Measurements from ENCODE around the gene SH3PXD2B. TPM values are rescaled to one million over a fixed set of nuclear protein-coding genes. Genes with fewer than 3 reads are reported as not detected.
"Not testable (repeated sequence)": the region's sequence is repeated elsewhere in the genome, so short reads cannot be mapped to it uniquely, and the experiment has no call there.

Gene SH3PXD2B
- total RNA-seq, 1 donor from 2014 or later: 60.8 TPM

DNA sequence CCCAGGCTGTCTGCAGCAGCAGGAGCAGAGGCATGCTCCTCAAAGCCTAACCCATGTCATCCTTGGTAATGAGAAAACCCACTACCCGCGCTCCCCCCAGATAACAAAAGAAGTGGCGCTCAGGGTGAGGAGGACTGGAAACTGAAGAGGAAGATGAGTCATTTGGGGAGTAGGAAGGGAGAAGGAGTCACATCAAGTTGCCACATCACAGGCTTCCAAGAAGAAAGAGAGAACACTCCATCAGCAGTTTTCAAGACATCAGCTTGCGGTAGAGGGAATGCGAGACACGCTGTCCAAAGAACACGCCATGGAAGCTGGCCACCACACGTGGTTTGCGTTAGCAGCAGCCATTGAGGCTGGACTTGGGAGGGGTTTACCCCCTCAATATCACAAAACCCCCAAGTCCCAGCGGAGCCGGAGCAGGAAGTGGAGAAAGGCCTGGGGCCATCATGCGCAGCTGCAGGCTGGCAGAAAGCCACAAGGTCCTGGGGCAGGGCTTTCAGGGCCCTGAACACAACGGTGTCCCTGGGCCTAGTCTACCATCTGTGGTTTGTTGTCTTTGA, 41.5 kb downstream of the SH3PXD2B start:
- intact Hi-C loops (cut with DNase I): loop anchor here (5.0 kb wide), 1 partner anchor 131 kb away; the partner anchor contains the start of gene UBTD2

DNA sequence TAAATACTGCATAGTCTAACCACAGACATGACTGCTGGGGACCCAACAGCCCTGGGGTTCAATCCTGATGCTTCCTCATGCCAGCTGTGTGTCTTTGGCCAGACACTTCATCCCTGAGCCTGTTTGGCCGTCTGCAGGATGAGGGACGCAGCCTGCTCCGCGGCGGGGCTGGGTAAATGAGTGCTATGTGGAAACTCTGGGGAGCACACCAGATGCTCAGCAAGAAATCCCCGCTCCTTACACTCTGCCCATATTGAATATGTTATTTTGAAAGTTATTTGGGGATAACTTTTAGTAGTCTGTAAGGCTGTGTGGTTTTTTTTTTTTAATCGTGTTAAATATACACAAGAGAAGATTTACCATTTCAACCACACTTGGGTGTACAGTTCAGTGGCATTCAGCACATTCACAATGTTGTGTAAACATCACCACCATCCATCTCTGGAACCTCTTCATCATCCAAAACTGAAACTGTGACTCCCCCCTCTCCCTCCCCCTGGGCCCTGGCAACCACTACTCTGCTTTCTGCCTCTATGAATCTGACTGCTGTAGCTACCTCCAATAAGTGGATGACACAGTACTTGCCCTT, 42.7 kb downstream of the SH3PXD2B start:
- peaks cover 14 to 54% of the 10 kb centered on the region in 2 donors for H3K4me1 ChIP-seq
- TF ChIP-seq, protein P1, sequence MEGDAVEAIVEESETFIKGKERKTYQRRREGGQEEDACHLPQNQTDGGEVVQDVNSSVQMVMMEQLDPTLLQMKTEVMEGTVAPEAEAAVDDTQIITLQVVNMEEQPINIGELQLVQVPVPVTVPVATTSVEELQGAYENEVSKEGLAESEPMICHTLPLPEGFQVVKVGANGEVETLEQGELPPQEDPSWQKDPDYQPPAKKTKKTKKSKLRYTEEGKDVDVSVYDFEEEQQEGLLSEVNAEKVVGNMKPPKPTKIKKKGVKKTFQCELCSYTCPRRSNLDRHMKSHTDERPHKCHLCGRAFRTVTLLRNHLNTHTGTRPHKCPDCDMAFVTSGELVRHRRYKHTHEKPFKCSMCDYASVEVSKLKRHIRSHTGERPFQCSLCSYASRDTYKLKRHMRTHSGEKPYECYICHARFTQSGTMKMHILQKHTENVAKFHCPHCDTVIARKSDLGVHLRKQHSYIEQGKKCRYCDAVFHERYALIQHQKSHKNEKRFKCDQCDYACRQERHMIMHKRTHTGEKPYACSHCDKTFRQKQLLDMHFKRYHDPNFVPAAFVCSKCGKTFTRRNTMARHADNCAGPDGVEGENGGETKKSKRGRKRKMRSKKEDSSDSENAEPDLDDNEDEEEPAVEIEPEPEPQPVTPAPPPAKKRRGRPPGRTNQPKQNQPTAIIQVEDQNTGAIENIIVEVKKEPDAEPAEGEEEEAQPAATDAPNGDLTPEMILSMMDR (IDR thresholded peaks at IDR 0.05): no peak
- intact Hi-C loops (cut with DNase I): loop anchor here (5.0 kb wide), 1 partner anchor 129 kb away; the partner anchor contains the start of gene UBTD2

More for the DNA sequence above, 41.5 kb downstream of the SH3PXD2B start:
- Histone ChIP-seq H3K36me3 (peaks cover 0 to 4% of the 10 kb centered on the region in 2 donors), H3K9me3 (no peaks in the 10 kb centered on the region), H3K4me3 (no peak overlapping the region), H3K4me1 (peaks cover 17 to 49% of the 10 kb centered on the region in 2 donors), H3K27ac (peak overlapping the region; percentile 58 to 67), H3K27me3 (no peaks in the 10 kb centered on the region)
- TF ChIP-seq, protein P1 (IDR thresholded peaks at IDR 0.05): no peak
- peak; percentile 57 to 88 for DNase-seq (ENCODE audit: low spot score in 2 of 2)

DNA sequence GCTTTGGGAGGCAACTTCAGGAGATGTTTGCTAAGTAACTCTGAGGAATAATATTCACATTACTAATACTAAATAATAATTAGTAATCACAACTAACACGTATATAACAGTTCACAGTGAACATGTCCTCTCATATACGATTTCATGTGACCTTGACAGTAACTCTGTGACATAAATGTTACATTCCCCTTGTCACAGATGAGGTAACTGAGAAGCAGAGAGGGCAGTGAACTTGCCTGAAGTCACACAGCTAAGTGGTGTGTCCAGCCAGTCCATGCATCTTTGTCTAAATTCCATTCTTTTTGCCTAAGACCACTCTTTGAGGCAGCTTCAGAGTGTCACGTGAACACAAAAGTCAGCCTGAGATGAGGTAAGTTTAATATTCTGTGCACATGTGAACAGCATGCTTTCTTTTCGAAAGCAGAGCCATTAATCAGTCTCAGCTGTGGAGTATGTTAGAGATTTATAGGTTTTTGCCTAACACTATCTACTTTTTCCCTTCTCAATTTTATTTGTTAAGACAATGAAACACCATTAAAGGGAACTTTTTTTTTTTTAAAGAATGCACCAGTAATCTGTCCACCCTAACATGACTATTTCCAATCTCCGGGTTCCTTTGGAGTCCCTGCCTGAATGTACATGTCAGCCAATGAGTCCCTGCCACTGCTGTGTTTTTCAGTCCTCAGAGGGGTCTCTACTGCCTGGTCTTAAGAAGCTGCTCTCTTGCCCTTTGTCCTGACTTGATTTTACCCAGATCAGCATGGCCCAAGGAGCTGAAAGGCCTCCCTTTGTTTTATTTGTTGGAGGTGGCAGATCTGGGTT, 43.5 kb downstream of the SH3PXD2B start:
- no peak overlapping the region for H3K27ac ChIP-seq

More for the DNA sequence above, 42.7 kb downstream of the SH3PXD2B start:
- Histone ChIP-seq H3K27ac (peak overlapping the region; percentile 51 to 55), H3K9me3 (no peaks in the 10 kb centered on the region), H3K4me3 (no peak overlapping the region), H3K36me3 (peaks cover 0 to 4% of the 10 kb centered on the region in 2 donors), H3K27me3 (no peaks in the 10 kb centered on the region)
- DNase-seq (ENCODE audit: low spot score in 2 of 2): no peak

DNA sequence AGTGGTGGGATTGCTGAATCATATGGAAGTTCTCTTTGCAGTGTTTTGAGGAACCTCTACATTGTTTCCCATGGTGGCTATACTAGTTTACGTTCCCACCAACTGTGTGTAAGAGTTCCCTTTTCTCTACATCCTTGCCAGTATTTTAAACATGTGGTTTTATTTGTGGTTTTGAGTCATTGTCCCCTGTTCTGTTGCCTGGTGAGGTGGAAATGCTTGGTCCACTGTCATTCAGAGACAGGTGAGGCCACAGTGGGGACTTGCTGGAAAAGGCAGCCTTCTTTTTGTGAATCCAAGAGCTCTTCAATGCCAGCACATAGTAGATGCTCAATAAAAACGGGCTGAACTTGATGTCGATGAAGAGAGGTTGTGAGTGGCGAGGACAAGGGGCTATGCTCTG, 44.2 kb downstream of the SH3PXD2B start:
- DNase-seq (ENCODE audit: low spot score in 2 of 2): no peak
- H3K4me1 ChIP-seq: peaks cover 14 to 48% of the 10 kb centered on the region in 2 donors
- no peaks in the 10 kb centered on the region for H3K27me3 ChIP-seq
- peaks cover 0 to 5% of the 10 kb centered on the region in 2 donors for H3K36me3 ChIP-seq
- no peak overlapping the region for H3K27ac ChIP-seq
- no peaks in the 10 kb centered on the region for H3K9me3 ChIP-seq
- intact Hi-C loops (cut with DNase I): loop anchor here (5.0 kb wide), 1 partner anchor 128 kb away; the partner anchor contains the start of gene UBTD2
- TF ChIP-seq, protein P1 (IDR thresholded peaks at IDR 0.05): no peak
- H3K4me3 ChIP-seq: no peak overlapping the region

More for the DNA sequence above, 43.5 kb downstream of the SH3PXD2B start:
- Histone ChIP-seq H3K36me3 (peaks cover 0 to 3% of the 10 kb centered on the region in 2 donors), H3K4me1 (peaks cover 14 to 54% of the 10 kb centered on the region in 2 donors), H3K9me3 (no peaks in the 10 kb centered on the region), H3K27me3 (no peaks in the 10 kb centered on the region), H3K4me3 (no peak overlapping the region)
- TF ChIP-seq, protein P1 (IDR thresholded peaks at IDR 0.05): no peak
- intact Hi-C loops (cut with DNase I): loop anchor here (5.0 kb wide), 1 partner anchor 129 kb away; the partner anchor contains the start of gene UBTD2
- no peak for DNase-seq (ENCODE audit: low spot score in 2 of 2)

DNA sequence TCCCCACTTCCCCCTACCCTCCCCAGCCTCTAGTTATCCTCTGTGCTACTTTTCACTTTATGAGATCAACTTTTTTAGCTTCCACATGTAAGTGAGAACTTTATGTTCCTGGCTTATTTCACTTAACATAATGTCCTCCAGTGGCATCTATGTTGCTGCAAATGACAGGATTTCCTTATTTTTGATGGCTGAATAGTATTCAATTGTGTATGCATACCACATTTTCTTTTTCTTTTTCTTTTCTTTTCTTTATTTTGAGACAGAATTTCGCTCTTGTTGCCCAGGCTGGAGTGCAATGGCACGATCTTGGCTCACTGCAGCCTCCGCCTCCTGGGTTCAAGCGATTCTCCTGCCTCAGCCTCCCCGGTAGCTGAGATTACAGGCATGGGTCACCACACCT, 44.8 kb downstream of the SH3PXD2B start:
- H3K27ac ChIP-seq: not testable (repeated sequence)

More for the DNA sequence above, 44.8 kb downstream of the SH3PXD2B start:
- DNase-seq (ENCODE audit: low spot score in 2 of 2); intact Hi-C loops (cut with DNase I); H3K9me3 ChIP-seq; H3K27me3 ChIP-seq; H3K4me3 ChIP-seq: not testable (repeated sequence)
- peaks cover 14 to 44% of the 10 kb centered on the region in 2 donors for H3K4me1 ChIP-seq
- H3K36me3 ChIP-seq: peaks cover 0 to 11% of the 10 kb centered on the region in 2 donors
